ENCODE measurements around the gene ENAM. TPM values are rescaled to one million over a fixed set of nuclear protein-coding genes. Genes with fewer than 3 reads are reported as not detected.

ENAM gene
- total RNA-seq, 1 experiment from 2014 or later, result not detected

- BruUV-seq (replicated peaks), result no TSS peak
- POLR2A ChIA-PET, result no interaction called here
- ATAC-seq (no peak), DNase-seq (ENCODE audit: low read depth, low spot score) (no peak)
- H3K36me3 ChIP-seq (ENCODE audit: control insufficient read depth, insufficient read depth, low read length), result no peaks in the 10 kb centered on the region
- in situ Hi-C loops (cut with HindIII; ENCODE audit: low pct_unique_long_range_greater_than_20kb, low sequenced_read_pairs) (no loop called here), intact Hi-C loops (cut with micrococcal nuclease; ENCODE audit: unreplicated experiment) (no loop called here)
- no peaks in the 10 kb centered on the region for H3K9me3 ChIP-seq (ENCODE audit: control insufficient read depth, insufficient read depth, low read depth, low read length)
- CTCF ChIA-PET, result no interaction called here
- no peaks in the 10 kb centered on the region for H3K4me1 ChIP-seq (ENCODE audit: control insufficient read depth, insufficient read depth, low read length)
- TF ChIP-seq SIN3A (IDR thresholded peaks at IDR 0.05; ENCODE audit: borderline replicate concordance, insufficient read depth, low read depth, low read length) (no peak), TCF7L2 (IDR thresholded peaks at IDR 0.05; ENCODE audit: low read depth, low read length) (no peak), POLR2AphosphoS5 (IDR thresholded peaks at IDR 0.05; ENCODE audit: low read depth, low read length) (no peak), CTCF (IDR thresholded peaks at IDR 0.05) (no peak)
- TF ChIP-seq, protein P1, sequence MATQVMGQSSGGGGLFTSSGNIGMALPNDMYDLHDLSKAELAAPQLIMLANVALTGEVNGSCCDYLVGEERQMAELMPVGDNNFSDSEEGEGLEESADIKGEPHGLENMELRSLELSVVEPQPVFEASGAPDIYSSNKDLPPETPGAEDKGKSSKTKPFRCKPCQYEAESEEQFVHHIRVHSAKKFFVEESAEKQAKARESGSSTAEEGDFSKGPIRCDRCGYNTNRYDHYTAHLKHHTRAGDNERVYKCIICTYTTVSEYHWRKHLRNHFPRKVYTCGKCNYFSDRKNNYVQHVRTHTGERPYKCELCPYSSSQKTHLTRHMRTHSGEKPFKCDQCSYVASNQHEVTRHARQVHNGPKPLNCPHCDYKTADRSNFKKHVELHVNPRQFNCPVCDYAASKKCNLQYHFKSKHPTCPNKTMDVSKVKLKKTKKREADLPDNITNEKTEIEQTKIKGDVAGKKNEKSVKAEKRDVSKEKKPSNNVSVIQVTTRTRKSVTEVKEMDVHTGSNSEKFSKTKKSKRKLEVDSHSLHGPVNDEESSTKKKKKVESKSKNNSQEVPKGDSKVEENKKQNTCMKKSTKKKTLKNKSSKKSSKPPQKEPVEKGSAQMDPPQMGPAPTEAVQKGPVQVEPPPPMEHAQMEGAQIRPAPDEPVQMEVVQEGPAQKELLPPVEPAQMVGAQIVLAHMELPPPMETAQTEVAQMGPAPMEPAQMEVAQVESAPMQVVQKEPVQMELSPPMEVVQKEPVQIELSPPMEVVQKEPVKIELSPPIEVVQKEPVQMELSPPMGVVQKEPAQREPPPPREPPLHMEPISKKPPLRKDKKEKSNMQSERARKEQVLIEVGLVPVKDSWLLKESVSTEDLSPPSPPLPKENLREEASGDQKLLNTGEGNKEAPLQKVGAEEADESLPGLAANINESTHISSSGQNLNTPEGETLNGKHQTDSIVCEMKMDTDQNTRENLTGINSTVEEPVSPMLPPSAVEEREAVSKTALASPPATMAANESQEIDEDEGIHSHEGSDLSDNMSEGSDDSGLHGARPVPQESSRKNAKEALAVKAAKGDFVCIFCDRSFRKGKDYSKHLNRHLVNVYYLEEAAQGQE (IDR thresholded peaks at IDR 0.05; ENCODE audit: insufficient read depth in 1 of 2, low read depth in 2 of 2, low read length in 1 of 2), result no peak
- H3K27me3 ChIP-seq (ENCODE audit: control insufficient read depth, insufficient read depth, low read length), result no peaks in the 10 kb centered on the region
- no peak overlapping the region for H3K27ac ChIP-seq (ENCODE audit: low read length)
- no peak overlapping the region for H3K4me3 ChIP-seq (ENCODE audit: low read depth in 2 of 2, low read length in 2 of 2)
Observed at GRCh38 chr4:70624226-70624793, 4.2 kb upstream of the ENAM start.

- intact Hi-C loops (cut with micrococcal nuclease; ENCODE audit: unreplicated experiment), result no loop called here
- Histone ChIP-seq H3K27ac (ENCODE audit: low read length) (no peak overlapping the region), H3K4me3 (ENCODE audit: low read depth in 2 of 2, low read length in 2 of 2) (no peak overlapping the region), H3K36me3 (ENCODE audit: control insufficient read depth, insufficient read depth, low read length) (no peaks in the 10 kb centered on the region), H3K9me3 (ENCODE audit: control insufficient read depth, insufficient read depth, low read depth, low read length) (no peaks in the 10 kb centered on the region), H3K4me1 (ENCODE audit: control insufficient read depth, insufficient read depth, low read length) (no peaks in the 10 kb centered on the region), H3K27me3 (ENCODE audit: control insufficient read depth, insufficient read depth, low read length) (no peaks in the 10 kb centered on the region)
- ChIA-PET POLR2A (no interaction called here), CTCF (no interaction called here)
- BruUV-seq (replicated peaks), result no TSS peak
- ATAC-seq (no peak), DNase-seq (ENCODE audit: low read depth, low spot score) (no peak)
- in situ Hi-C loops (cut with HindIII; ENCODE audit: low pct_unique_long_range_greater_than_20kb, low sequenced_read_pairs), result no loop called here
- no peak for TF ChIP-seq POLR2AphosphoS5 (IDR thresholded peaks at IDR 0.05; ENCODE audit: low read depth, low read length)
- no peak for TF ChIP-seq TCF7L2 (IDR thresholded peaks at IDR 0.05; ENCODE audit: low read depth, low read length)
- no peak for TF ChIP-seq SIN3A (IDR thresholded peaks at IDR 0.05; ENCODE audit: borderline replicate concordance, insufficient read depth, low read depth, low read length)
- no peak for TF ChIP-seq CTCF (IDR thresholded peaks at IDR 0.05)
- TF ChIP-seq, protein P1 (IDR thresholded peaks at IDR 0.05; ENCODE audit: insufficient read depth in 1 of 2, low read depth in 2 of 2, low read length in 1 of 2), result no peak
Observed at GRCh38 chr4:70627620-70628019, 924 bp upstream of the ENAM start.

Measured in Panc1 (cell line).